CD4-positive, alpha-beta T cell treated with Interleukin-17A for 4 hours (primary cell): ENCODE results near the gene PRR33.

Source experiments
- DNase-seq: peaks from one replicate; pipeline ENCODE4 v3.0.0-alpha.2; 2020; ENCODE audit warnings: mixed read lengths

PRR33 gene

DNA sequence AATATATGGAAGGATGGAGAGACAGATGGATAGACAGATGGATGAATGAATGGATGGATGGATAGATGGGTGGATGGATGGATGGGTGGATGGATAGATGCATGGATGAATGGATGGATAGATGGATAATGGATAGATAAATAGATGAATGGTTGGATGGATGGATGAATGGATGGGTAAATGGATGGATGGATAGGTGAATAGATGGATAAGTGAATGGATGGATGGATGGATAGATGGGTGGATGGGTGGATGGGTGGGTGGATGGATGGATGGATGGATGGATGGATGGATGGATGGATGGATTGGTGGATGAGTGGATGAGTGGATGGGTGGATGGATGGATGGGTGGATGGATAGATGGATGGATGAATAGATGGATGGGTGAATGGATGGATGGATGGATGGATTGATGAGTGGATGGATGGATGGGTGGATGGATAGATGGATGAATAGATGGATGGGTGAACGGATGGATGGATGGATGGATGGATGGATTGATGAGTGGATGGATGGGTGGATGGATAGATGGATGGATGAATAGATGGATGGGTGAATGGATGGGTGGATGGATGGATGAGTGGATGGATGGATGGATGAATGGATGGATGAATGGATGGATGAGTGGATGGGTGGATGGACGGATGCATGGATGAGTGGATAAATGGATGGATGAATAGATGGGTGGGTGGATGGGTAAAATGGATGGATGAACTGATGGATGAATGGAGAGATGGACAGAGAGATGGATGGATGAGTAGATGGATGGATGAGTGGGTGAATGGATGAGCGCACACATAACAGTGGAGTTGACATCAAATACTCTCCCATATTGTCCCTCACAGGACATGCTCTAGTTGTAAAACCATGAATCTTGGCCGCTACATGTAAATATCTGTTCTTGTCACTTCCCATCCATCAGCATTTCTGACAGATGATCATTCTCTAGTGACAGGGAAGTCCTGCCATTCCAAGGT, 30.0 kb downstream of the PRR33 start:
- DNase-seq: no peak

GRCh38 chr11:1860108-1860507, 31.6 kb downstream of the PRR33 start:
- no peak for DNase-seq

GRCh38 chr11:1859004-1859403, 32.7 kb downstream of the PRR33 start:
- DNase-seq: no peak

GRCh38 chr11:1858576-1858975, 33.1 kb downstream of the PRR33 start:
- no peak for DNase-seq

DNA sequence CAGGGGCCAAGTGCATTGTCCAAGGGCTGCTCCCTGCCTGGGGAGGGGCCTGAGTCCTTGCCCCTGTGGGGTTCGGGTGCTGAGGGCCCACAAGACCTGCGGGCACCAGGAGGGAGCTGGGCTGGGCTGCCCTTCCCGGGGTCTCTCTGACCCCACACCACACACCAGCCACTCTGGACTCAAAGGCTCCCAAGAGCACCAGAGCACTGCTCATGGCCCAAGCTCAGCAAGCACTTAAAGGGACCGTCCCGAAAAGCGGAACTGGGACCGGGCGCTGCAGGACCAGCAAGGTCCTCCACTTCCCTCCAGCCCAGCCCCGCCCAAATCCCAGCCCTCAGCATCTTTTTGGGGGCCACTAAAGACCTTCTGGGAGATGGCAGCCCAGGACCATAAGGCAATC, 33.5 kb downstream of the PRR33 start:
- DNase-seq: no peak

- no peak for DNase-seq
Observed at GRCh38 chr11:1857064-1857463, 34.6 kb downstream of the PRR33 start.

- DNase-seq: no peak
Observed at GRCh38 chr11:1856306-1857005, 35.2 kb downstream of the PRR33 start.

DNA sequence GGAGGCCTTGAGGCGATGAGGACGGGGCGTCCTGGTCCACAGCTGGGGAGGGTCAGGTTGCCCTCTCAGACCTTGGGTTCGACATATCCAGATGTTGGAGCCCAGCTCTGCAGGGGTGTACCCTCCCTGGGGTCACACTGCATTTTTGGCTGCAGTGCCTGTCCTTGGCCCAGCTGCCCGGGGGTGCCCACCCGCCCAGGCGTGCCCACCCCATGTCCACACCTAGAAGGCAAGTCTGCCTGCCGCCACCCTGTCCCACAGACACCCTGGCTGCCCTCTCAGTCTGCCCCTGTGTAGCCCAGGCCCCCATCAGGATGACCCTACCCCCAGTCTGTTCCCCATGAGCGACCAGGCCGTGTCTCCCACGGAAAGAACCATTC, 35.8 kb downstream of the PRR33 start:
- no peak for DNase-seq

GRCh38 chr11:1854949-1855885, 36.5 kb downstream of the PRR33 start:
- no peak for DNase-seq

- no peak for DNase-seq
Observed at GRCh38 chr11:1854132-1854948, 37.4 kb downstream of the PRR33 start.

DNA sequence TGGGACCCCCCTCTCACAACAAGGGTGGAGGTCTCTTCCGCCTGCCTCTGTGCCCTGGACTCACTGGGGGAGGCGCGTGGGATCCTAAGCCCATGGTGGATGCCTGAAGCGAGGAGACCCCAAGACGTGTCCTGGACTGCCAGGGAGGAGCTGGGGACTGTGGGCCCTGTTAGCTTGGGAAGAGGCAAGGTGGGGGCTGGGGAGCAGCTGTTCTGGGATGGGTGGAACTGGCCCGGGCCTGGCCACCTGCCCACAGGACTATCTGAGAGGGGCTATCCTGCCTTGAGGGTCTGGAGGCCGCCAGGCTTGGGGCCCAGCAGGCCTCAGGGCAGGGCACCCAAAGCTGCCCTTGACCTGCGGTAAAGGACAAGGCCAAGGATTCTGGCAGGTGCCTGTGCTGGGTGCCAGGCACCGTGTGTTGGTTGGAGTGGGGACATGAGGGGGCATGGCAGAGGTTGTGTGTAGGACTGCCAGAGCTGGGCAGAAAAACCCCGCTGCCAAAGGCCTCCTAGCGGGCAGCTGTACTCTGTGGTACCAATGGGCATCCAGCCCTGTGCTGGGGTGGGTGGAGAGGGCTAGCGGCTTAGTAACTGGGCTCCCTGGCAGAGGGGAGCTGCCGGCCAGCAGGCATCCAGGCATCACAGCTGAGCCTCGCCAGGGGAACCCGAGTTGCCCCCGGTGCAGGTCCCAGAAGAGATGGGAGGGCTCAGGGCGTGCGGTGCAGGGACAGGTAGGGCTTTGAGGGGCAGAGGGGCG, 38.1 kb downstream of the PRR33 start:
- peak; percentile 49 for DNase-seq

DNA sequence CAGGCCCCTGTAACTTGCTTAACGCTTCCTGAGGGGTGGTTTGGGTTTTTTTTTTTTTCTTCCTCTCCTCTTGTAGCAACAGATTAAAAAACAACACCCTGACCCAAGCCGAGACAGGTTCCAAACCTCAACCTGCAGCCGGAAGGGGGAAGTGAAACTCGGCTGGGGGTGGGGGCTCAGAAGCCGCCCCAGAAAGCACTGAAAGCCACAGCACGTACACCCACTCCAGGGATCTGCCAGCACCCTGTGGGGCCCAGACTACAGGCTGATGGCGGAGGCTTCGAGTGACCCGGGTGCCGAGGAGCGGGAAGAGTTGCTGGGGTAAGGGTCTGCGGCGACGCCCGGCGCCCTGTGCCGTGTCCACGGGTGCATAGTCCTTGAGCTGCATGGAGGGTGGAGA, 38.8 kb downstream of the PRR33 start, which contains the start of gene LSP1:
TSS of gene LSP1 (plus strand) at position 208 of the 400 bp plus-strand sequence. CDS start at position 269, 61 bp downstream.
- DNase-seq: peak; percentile 89

DNA sequence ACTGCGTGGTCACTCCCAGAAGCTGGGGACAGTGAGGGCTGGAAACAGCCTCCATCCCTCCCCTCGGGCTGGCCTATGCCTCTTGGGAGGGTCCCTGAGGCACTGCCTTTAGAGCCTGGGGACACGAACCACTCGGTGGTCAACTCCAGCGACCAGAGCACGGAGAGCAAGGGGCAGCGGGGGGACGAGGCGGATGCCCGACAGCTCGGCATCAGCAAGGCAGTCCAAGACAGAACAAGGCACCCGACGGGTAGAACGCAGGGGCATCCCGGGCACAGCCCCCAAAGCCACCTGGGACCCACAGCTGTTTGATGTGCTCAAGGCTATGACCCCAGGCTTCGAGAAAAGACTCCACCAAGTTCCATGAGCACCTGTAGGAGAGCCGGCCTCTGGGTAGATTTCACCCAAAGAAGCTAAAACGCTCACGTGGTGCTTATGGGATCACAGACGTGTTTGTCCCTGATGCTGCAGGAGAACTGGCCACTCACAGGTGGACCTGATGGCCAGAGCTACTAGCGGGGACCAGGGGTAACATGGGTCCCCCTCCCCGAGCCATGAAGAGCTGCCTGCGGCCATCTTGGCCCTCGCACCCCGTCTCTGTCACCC, 39.3 kb downstream of the PRR33 start:
- no peak for DNase-seq

- DNase-seq: no peak
Observed at GRCh38 chr11:1851468-1852180, 40.1 kb downstream of the PRR33 start.

GRCh38 chr11:1848640-1849430, 42.9 kb downstream of the PRR33 start:
- no peak for DNase-seq

DNA sequence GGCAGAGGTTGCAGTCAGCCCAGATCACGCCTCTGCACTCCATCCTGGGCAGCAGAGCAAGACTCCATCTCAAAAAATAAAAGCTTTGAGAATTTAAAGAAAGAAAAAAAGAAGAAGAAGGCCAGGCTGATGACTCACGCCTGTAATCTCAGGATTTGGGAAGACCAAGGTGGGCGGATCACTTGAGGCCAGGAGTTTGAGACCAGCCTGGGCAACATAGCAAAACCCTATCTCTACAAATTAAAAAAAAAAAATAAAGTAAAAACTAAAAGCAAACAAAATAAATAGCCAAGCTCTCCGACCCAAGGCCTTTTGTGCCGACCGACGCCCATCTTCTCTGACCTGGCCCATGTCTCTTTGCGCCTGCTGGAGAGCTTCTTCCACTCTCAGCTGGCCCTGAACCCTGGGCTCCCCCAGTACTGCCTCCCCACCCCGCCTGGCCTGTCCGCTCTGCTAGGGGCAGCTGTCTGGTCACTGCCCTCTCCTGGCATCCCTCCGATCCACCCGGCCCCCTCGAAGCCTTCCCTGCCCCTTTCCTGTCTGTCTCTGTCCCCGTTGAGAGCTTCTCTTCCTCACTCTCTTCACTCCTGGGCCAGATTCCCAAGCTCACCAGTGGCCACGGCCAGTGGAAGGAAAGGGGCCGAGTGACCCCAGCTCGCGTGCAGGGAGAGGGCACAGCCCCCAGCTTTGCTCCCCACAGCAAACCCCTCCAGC, 43.6 kb downstream of the PRR33 start:
- no peak for DNase-seq

DNA sequence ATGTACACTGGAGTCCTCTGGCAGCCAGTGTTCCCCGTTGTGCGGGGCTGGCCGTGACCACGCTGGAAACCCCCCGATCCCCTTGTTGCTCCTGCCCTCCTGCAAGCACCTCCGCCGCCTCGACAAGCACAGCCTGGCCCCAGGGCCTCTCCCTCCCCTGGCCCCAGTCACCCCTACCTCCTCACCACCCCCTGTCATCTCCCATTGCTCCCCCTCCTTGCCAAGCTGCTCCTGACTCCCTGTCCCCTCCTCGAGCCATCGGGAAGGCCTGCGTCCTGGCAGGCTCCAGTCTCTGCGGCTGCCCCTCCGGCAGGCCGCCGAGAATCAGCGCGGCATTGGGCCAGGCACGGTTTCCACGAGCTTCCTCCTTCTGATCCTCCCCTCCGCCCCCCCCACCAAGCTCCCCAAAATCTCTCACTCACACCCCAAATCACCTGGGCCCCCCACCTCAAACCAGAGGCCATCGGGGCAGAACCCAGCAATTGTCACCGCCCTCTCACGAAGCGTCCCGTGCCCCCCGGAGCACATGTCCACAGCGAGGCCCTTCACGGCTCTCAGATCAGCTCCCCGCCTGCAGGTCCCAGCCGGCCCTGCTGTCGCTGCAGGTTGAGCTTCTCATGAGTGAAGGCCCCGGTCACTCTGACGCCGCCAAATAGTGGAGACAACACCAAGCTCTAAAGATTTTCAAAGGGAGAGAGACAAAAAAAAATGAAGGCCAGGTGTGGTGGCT, 44.5 kb downstream of the PRR33 start:
- DNase-seq: no peak

GRCh38 chr11:1846453-1846932, 45.2 kb downstream of the PRR33 start:
- no peak for DNase-seq
